HG02763 (cell line): ENCODE results near the gene NUCKS1.

Experiments used
- ATAC-seq: cut with Tn5 transposase; IDR thresholded peaks from one replicate; pipeline ENCODE4 v1.9.1; 2021; ENCODE audit warnings: mild to moderate bottlenecking, moderate library complexity; ENCODE audit not compliant: unreplicated experiment

The NUCKS1 gene

DNA sequence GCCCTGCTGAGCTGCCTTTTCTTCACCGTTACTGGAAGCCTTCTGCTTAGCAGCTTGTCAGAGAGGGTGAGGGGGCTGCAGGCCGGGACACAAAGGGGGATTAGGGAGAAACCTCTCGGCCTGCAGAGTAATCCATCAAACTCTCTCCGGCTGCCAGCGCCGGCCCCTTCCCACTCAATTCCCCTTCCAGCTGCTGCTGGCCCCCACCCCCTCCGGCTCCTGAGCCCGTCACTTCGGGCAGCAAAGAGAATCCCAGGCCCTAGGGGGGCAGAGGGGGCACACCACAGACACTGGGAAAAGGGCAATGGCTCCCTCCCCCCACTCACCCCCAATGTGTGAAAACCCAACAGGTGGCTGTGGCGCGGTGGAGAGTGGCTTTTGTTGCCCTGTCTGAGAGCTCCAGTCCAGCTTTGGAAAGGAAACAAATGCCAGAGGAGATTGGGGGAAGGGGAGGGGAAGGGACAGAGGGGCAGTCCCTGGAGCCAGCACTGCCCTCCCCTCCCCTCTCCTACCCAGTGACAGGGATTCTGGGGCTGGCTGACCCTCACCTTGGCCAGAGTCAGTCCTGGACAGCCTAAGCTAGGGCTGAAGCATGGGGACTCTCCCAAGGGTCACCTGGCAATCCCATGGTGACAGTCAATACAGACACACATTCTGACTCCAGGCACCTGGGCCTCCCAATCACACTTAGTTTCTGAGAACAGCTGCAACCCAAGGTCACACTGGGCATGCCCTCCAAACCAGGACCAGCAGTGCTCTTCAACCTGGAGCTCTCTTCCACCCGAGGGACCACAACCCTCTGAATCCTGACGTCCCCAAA, 79.2 kb downstream of the NUCKS1 start:
- ATAC-seq = no peak

GRCh38 chr1:205670150-205670446, 79.9 kb downstream of the NUCKS1 start:
- no peak for ATAC-seq

DNA sequence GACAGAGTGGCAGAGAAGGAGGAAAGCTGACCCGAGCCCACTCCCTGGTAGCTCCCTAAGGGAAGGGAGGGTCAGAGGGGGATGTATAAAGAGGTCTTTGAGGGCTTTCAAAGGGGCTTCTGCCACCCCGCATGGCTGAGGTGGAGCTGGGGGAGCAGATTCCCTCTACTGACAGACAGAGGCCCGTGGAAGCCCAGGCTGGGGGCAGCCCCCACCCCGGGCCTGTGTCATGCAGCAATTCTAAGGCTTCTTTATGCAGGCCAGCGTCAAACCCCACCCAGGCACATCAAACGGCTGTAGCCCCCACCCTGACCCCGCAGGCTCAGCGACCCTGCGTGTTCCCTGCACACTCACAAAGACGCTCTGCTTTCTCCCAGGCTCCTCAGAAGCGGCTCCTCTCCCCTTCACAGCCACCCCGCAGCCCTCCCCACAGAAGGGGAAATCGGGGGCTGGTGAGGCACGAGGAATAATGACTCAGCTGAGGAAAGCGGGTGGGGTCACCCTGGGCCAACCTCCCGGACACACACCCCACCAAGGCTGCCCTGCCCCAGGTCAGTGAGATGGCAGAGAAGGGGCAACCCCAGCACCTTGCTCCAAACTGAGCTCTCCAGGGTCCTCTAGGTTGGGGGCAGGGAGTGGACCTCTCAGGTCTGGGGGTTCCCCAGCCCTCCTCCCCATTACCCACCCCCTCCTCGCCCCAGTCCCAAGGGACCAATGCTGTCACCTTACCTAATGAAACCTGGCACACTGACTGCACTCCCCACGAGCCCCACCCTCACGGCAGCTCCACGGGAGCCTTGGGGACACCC, 80.4 kb downstream of the NUCKS1 start:
- ATAC-seq = no peak

DNA sequence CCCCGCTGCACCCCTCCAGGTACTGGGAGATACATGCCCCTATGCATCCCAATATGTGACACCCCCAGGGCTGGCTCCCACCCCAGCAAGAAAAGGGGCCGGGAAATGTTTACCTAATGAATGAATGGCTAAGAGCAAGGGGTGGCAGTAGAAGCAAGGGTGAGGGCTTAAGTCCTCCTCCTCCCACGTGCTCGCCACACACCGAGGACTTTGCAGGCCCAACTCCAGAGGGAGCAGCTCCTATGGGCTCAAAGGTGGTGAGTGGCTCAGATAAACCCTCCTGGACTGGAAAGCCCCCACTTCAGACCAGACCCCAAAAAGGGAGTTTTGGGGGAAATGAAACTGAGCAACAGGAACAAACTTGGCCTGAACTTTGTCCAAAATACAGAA, 81.0 kb downstream of the NUCKS1 start:
- ATAC-seq = no peak

DNA sequence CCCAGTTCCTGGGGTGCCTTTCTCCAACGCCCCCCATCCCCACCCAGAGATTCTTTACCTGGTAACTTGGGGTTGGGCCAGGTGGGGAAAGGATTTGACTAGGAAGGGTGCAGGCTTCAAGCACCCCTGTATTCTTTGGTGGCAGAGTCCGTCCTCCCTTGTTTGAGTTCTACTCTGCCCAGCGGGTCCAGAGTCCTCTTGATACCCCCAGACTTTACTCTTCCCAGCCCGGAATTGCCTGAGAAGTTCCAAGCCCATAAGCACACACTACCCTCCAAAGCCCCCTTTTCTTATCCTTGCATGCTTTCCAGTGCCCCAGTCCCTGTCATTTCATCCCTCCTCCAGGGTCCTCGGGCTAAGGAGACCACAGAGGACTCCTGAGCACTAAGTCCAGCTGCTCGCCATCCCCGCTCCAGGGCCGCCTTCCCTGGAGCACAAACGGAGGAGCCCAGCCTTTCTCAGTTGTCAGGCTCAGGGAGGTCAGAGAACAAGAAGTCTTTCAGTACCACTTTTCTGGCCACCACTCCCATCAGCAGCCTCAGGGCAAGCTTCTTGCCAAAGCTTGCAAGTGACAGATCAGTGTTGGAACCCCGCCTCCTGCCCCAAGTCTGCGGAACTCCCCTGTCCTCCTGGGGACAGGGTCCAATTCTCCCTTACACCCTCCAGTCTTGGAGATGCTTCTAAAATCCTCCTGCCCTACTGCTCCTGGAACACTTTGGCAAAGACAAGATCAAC, 81.9 kb downstream of the NUCKS1 start:
- no peak for ATAC-seq

GRCh38 chr1:205666372-205667166, 83.4 kb downstream of the NUCKS1 start:
- ATAC-seq = no peak

DNA sequence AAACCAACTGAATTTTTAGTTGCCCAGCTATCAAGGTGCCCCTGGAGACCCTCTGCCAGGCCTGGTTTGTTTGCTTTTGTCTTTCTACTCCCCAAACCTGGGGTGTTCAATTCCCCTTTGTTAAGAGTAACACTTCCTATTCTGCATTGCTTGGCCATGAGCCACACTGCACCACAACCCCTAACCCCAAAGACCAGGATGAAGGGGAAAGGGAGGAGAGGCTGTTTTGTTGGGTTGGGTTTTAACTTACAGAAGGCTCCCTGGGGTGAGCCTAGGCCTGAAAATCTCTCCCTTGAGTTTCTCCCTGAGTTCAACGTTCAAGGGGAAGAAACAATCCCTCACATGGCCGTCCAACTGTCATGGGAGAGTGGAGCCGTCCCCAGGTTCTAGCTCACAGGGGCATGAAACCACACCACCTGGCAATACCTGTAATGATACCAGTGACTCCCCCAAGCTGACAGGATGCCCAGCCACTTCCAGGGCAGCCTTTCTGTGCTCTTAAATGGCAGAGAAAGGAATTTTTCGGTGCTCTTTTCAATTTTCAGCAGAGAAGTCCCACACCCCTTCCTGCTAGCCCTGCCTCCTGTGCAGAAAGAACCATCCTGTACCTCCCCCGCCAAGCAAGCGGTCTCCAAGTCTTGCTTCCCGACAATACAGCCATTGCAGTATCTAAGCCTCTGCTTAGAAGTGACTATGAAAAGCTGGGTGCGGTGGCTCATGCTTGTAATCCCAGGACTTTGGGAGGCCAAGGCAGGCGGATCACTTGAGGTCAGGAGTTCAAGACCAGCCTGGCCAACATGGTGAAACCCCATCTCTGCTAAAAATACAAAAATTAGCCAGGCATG, 84.6 kb downstream of the NUCKS1 start:
- ATAC-seq = no peak

DNA sequence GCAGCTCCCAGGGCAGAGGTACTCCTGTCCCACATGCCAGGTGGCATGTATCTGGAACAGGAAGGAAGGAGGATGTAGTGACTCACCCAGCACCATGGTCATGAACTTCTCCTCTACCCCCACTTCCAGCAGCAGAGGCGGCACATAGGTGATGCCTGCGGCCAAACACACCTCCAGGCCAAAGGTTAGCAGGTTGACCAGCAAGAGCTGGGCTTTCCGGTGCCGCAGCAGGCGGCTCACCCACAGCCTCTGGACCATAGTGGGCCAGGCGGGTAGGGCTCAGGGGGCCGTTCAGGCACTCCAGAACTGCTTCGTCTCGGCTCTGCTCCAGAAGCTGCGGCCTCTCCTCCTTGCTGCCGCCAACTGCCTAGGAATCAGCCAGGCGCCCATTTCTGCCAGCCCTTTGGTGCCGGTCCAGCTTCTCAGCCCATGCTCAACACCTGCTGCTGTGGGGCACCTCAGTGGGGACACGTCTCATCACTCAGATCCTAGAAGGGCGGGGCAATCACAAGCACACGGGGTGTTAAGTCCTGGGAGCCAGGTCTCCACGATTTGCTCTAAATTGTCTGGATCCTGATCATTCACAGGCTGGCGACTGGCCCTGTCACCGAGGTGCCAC, 85.5 kb downstream of the NUCKS1 start:
- ATAC-seq = no peak

GRCh38 chr1:205663286-205663936, 86.6 kb downstream of the NUCKS1 start:
- no peak for ATAC-seq
